EH (cell line): ENCODE data around the gene ANXA2.
"Not testable (repeated sequence)": the region's sequence is repeated elsewhere in the genome, so short reads cannot be mapped to it uniquely, and the experiment has no call there.

Experiments used
- DNase-seq: peaks from one replicate; pipeline ENCODE4 v3.0.0-alpha.2; 2015; ENCODE audit warnings: low read depth

ANXA2 gene

DNA sequence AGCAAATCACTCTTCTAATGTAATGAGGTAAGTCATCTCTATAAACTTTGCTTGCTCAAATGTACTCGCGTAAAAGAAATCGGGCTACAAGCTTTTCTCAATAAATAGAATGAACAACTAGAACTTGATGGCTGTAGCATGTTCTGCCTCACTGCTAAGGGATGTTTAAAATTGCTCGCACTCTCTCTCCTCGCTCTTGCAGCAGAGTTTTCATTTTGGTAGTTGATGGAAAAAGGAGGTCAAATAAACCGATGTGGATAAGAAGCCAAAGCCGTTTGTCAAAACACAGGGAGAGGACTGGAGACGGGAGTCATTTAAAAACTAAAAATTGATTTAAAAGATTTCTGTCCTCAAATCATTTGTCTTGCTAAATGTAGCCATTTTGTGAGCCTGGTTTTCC, 53.3 kb downstream of the ANXA2 start:
- no peak for DNase-seq

DNA sequence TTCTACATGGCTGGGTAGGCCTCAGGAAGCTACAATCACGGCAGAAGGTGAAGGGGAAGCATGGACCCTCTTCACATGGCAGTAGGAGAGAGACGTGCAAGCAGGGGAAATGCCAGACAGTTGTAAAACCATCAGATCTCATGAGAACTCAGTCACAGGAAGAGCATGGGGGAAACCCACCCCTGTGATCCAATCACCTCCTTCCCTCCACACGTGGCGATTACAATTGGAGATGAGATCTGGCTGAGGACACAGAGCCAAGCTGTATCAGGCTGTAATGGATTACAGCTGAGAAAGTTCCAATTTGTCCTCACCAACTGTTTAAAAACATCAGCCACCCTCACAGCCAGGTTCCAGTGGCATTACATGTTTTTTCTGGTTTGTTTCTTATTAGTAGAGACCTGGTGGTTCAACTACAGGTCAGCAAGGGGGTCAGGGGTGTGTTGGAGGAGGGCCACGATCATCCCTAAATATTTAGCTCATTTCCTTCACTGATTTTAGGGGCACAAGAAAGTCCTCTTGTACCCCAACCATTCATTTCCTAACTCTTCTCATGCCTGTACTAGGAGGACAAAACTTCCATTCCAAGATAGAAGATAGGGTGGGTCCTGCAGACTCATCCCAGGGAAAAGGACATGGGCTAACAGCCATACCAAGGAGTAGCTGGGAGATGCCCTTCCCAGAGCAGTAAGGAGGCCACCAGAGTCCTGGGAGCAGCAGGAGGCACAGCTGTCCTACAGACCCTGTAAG, 54.4 kb downstream of the ANXA2 start:
- DNase-seq, result peak; percentile 62

DNA sequence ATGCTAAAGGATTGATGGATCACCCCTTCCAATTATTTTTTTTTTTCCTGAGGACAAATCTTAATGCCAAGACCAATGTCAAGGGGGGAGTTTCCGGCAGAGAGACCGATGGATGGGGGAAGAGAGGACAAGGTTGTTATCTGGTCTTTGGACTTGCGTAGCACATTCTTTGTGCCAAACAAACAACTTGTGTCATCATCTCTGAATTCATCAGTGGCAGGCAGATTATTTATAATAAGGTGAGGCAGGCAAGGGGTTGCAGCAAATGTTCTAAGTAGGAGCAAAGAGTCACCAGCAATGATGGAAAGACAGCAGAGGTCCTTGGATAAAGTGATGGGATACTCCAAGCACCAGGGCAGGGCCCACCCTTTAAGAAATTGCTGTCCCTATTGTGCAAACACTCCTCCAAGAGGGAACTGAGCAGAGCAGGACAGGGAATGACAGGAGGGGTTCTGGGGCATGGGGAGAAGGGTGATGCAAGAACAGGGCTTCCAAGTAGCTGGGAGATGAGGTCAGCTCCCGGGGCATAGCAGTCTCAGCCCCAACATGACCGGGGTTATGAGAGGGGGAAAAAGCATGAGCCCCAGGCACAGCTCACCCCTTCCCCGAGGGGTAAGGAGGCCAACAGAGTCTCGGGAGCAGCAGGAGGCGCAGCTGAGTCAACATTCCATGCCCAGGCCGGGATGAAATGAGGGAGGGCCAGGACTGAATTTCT, 57.4 kb downstream of the ANXA2 start:
- peak; percentile 57 for DNase-seq

DNA sequence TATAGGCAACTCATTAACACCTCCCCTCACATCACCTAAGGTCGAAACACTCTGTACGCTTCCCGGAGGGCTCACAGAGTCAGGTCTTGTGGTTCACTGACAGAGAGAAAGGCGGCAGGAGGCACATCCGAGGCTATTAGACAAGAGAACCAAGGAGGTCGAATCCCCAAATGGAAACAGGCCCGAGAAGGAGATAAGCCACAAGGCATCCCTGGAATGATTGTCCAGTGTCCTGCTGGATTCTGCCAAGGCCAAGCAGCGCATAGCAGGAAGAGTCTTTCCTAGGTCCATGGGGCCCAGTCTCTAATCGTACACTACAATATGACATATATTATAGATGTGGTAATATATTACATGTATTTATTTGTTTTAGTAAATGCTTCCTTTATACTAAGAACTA, 58.5 kb downstream of the ANXA2 start:
- no peak for DNase-seq

DNA sequence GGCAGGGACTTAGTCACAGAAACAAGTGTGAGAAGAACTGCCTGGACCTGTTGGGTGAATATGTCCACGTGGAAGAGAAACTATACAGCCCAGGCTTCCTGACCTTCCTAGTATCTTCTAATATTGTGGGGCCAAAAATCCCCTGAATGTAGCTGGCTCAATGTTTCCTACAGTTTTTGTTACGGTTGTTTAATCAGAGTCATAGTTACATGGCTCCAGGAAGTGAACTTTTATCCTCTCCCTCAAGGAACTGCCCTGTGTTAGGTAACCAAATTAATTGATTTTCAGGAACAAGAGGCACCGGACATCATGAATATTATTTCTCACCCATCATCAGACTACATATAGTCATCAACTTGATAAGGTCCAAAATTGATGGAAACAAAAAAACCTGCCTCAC, 59.0 kb downstream of the ANXA2 start:
- DNase-seq, result no peak

DNA sequence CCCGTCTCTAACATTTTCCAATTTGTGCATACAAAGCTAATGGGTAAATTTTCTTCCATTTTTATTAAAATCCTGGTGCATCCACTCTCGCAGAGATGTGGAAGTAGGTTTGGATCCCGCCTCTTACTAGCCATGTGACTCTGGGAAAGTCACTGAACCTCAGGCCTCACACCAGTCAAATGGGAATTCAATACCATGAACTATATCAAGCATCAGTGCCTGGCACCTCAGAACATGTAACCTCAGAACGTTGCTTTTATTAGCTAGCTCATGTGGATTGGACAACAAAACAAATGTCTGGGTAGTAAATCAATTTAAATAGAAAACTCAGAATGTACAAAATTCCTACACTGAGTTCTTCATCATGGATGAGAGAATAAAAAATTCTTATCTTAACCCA, 60.7 kb downstream of the ANXA2 start:
- DNase-seq, result no peak

DNA sequence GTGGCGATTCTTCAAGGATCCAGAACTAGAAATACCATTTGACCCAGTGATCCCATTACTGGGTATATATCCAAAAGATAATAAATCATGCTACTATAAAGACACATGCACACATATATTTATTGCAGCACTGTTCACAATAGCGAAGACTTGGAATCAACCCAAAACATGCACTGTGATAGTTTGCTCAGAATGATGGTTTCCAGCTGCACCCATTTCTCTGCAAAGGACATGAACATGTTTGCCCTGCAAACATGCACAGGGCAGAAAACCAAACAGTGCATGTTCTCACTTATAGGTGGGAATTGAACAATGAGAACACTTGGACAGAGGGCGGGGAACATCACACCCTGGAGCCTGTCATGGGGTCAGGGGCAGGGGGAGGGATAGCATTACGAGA, 62.5 kb downstream of the ANXA2 start:
- DNase-seq, result not testable (repeated sequence)

DNA sequence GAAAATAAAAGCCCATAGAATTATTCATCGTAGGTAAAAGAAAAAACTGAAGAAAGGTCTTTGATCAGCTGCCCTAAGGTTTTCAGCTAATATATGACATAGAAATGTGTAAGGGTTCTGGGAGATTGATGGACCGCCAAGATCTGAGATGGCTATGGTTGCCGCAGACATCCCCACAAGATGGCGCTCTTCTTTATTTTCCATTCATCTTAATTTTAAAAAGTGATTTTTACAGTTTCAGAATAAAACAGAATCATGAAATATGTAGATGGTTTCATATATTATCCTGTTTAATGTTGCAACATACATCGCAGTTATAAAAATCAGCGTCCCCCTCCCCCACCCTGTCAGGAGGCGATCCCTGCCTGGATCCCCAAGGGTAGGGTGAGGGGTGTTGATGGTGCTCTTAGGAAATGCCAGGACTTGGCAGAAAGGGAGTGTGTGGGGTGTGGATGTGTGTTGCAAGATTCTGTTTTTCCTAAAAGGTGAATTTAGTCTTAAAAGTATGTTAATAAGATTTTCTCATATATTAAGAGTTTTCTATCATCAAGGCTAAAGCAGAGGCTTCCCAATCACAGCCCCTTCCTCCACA, 68.8 kb downstream of the ANXA2 start:
- peak; percentile 49 for DNase-seq

DNA sequence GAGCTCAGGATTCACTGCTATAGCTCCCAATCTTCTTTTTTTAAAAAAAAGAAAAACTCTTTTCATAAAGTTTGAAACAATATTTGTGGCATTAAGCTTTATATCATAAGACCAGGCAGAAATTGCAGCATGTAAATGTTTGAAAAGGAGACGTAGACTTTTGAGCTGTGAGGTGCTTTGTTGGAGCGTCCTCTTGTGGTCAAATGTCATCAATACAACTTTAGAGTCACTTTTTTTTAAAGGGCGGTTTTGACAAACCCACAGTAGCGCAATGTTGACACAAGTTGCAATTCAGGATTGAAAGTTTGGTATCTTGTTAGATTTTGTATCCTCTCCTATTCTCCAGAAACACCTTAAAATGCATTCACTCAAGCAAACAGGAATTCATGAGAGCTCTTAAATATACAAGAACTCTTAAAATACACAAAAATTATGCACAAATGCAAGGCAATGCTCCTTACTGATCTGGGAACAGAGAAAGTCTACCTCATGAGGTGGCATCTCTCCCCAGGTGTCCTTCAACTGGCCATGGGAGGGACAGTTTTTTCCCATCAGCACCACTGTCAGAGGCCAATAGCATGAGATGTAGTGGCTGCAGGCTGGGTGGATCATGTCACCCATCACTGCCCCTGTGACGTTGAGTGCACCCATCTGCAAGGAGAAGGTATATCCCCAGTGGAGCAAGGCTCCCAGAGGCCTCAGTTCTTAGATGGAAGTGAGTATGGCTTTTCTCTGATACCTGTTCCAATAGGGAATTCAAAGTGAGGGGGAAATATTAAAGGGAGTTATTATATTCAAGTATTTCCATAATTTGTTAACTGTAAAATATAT, 70.7 kb downstream of the ANXA2 start:
- peak; percentile 67 for DNase-seq

DNA sequence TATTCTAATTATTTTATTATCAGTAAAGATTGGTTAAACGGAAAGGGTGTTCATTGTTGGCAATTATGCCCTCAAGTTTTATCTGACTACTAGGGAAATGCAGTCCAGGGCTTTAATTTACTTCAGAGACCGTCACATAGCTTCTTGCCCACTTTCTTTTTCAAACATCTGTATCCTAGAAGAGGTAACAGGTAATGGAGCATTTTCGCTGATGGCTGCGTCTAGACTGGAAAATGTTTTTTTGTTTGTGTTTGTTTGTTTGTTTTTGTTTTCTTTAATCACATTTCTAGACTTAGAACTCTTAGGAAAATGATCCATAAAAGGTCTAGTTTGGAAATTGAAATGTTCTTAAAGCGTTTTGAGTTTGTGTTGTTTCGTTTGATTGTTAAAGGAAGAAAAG, 71.4 kb downstream of the ANXA2 start:
- no peak for DNase-seq

DNA sequence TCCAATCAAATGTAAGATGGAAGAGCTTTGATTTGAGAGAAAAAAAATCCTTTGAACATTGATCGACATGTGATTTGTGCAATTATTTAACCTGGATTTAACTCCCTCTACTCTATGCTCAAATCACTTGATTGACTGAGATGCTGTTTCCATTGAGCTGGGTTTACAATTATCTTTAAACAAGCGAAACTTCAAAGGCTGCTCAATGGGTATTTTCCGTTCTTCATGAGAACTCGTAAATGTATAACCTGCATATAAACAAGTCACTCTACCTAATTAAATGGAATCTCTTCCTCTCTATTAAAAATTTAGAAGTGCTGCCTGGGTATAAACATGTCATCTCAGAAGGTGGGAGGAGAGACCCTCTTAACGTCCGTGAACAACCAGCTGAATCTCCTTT, 71.9 kb downstream of the ANXA2 start:
- no peak for DNase-seq

DNA sequence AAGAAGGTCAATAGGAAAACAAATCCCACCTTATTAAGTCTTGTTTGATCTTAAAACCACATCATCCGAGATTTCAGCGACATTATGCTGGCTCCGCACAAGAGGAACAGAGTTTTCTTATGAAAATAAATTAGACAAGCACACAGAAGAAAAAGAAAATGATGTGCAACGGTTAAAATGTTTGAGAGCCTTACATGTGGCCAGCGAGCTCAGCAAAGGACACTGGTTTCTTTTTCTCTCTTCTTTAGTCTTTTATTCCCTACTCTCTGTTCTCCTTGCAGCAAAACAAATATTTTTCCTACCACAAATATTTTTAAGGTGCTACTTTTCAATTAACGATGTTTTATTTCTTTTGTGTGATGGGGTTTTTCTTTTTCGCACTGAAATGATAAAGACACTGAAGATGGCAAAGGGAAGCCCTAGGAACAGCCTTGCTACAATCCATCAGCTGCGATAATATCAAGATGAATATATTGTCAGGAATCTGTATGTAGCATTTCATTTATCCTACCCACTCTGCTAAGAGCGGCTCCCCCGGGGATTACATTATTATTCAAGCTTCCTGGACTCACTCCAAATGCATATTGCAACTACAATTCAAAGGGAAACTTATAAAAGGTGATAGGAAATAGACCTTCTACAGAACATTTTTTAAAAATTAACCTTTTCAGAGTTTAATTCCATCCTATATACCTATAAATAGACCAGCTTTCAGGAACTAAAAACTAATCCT, 72.9 kb downstream of the ANXA2 start:
- DNase-seq, result no peak

DNA sequence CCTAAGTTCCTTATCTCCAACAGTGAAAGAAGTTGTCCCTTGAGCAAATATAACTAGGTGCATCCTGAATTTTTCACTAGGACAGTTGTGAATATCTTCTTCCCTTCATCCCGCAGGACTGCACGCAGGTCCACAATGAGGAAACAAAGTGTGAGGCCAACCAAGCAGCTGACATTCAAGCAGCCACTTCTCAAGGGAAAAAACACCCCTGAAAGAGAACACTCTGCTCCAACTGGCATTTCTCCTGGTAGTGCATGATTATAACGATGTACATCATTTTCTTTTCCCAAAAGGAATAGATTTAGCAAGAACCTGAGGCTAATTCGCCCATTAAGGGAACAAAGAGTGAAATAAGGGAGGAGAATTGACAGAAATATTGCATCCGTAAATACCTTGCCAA, 74.5 kb downstream of the ANXA2 start:
- no peak for DNase-seq

DNA sequence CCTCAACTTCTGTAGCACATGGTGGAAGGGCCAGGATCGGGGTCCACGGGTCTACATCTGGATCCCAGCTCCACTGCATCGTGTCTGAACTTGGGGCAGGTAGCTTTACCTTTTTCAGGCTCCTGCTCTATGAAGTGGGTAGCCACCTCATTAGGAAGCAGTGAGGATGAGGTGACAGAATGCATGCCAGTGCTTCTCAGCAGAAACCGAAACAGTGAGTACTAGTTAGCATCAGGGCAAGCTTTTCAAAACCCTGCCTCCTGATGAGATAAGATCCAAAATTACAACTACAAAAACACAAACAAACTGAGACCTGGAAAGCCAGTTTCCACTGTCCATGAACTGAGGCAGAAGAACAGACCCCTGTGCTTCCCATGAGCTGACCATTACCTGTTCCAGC, 77.4 kb downstream of the ANXA2 start:
- no peak for DNase-seq

DNA sequence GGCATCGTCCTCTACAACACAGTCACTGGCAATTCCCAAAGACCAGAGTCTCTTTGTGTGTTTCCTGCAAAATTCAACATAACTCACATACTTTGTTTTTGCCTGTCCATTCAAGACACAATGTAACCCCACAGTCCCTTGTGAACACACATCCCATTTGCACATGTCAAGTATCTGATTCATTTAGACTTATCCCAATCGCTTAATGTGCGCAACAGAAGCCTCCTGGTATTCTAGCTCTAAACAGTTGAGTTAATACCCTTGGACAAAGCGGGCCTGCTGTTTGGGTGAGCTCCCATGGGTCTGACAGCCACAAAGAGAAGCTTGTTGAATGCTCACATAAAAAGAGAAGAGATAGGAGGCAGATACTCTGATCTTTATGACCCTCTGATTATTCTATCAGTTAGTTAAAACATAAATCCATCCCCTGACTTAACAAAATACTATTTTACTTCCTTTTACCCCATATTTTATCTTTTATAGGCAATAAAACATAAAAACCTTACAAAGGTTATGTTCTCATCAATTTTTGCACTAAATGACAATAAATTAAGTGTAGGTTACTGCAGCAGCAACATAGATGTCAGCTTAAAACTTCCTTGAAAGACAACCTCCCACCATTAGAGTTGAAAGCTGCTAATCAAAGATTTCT, 79.4 kb downstream of the ANXA2 start:
- DNase-seq, result no peak

DNA sequence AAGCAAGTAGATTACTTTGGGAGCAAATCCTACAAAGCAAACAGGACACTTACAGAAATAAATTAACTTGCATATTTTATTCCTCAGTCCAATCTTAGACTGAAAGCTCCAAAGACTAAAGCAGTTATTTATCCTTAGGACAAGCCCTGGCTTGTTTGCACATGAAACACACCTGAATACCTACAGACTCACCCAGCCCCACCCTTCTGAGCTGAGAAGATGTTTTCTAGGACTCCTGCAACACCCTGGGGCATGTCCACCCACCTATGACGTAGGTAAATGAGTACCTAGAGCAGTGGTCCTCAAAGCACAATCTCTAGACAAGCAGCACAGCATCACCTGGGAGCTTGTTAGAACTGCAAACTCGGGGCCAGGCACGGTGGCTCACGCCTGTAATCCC, 80.8 kb downstream of the ANXA2 start:
- DNase-seq, result no peak

DNA sequence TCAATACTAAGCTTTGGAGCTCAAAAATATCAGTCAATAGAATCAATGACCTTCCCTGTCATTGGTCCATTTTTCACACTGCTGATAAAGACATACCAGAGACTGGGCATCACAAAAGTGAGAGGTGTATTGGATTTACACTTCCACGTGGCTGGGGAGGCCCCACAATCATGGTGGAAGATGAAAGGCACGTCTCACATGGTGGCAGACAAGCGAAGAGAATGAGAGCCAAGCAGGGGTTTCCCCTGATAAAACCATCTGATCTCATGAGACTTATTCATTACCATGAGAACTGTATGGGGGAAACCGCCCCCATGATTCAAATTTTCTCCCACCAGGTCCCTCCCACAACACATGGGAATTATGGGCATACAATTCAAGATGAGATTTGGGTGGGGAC, 81.9 kb downstream of the ANXA2 start:
- no peak for DNase-seq

DNA sequence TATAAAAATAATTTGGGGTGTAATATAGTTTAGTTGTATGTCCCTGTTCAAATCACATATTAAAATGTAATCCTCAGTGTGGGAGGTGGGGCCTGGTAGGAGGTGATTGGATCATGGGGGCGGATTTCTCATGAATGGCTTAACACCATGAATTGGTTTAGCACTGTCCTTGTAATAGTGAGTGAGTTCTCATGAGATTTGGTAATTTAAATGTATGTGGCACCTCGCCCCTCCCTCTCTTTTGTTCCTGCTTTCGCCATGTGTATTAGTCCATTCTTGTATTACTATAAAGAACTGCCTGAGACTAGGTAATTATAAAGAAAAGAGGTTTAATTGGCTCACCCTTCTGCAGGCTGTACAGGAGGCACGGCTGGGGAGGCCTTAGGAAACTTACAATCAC, 83.9 kb downstream of the ANXA2 start:
- DNase-seq, result no peak

DNA sequence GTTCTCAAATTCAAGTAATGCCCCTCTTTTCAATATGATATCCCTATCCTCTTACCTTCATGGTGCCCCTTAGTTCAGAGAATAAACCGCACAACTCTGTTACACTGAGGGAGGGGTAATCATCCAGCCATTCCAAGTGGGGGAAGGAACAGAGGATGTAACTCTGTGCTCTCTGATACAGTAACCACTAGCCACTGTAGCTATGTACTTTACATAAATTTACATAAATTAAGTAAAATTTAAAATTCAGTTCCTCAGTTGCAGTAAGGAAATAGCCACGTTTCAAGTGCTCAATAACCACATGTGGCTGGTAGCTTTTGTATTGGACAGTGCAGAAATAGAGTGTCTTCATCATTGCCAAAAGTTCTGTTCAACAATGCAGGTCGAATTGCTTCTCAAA, 90.8 kb downstream of the ANXA2 start:
- DNase-seq, result no peak

DNA sequence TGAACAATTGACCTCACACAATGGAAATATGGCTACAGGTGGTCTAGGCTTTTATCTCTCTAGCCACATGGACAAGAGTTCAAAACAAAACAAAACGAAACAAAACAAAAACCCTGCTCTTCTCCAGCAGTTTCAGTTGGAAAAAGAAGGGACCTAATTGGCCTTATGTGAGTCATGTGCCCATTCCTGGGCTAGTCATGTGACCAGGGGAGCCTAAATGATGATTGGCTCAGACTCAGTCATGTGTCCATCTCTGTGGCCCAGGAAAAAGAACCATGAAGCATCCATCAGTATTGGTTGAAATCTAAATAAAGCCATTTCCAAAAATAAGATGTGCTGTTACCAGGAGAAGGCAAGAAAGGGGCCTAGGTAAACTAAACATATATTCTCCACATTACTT, 96.8 kb downstream of the ANXA2 start:
- peak; percentile 9 for DNase-seq

DNA sequence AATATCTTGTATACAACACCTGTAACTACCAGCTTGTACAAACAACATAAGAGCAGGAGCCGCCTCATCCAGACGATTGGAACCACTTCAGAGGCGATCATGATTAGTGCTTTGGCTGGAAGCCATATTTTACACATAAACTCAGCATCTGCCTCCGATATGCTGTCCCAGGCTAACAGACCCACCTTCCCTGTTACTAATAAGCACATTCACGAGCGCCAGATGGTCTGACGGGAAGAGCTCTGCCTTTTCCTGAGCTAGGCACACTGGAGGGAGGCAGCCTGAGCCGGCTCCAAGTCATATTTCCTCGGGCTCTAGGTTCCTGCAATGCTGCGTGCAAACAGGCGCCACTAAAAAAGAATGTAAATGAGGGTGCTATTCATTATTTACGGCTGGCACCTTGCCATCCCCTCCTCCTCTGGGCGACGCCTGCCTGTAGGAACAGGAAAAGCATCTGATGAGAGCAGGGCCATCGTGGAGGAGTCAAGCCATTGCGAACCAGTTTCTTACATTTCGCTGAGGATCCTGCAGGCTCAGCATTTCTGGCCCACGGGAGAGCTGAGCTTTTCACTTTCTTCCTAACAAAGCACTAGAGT, 98.2 kb downstream of the ANXA2 start:
- peak; percentile 58 for DNase-seq
